GM23248 (cell line): ENCODE measurements around the gene LRRC7. TPM values are rescaled to one million over a fixed set of nuclear protein-coding genes. Genes with fewer than 3 reads are reported as not detected.
A peak's percentile ranks its signal among the peaks of the same experiment; 100 is the strongest.

Source experiments
- DNase-seq: peaks from one replicate; pipeline ENCODE4 v3.0.0-alpha.2; 2015
- H2AFZ ChIP-seq: fragments of 200-600 bp; sonication (generic); 2 replicates; pipeline ENCODE4 v1.6.1; 2016; ENCODE audit warnings: antibody characterized with exemption
- H3F3A ChIP-seq: fragments of 200-600 bp; sonication (generic); 2 replicates; pipeline ENCODE4 v1.6.1; 2016; ENCODE audit warnings: mild to moderate bottlenecking, antibody characterized with exemption, mixed run types; ENCODE audit not compliant: insufficient read depth
- H3K27ac ChIP-seq: fragments of 200-600 bp; sonication (generic); 2 replicates; pipeline ENCODE4 v1.5.1; 2016; ENCODE audit warnings: mild to moderate bottlenecking
- H3K27me3 ChIP-seq: fragments of 200-600 bp; sonication (generic); replicated peaks from 2 replicates; pipeline ENCODE4 v1.6.1; 2016; ENCODE audit warnings: mild to moderate bottlenecking; ENCODE audit not compliant: insufficient read depth
- H3K36me3 ChIP-seq: fragments of 200-600 bp; sonication (generic); 2 replicates; pipeline ENCODE4 v1.6.1; 2016; ENCODE audit warnings: low read depth, mild to moderate bottlenecking
- H3K4me1 ChIP-seq: fragments of 200-600 bp; sonication (generic); 2 replicates; pipeline ENCODE4 v1.6.1; 2016; ENCODE audit warnings: mild to moderate bottlenecking; ENCODE audit not compliant: insufficient read depth
- H3K4me2 ChIP-seq: fragments of 200-600 bp; sonication (generic); one replicate; pipeline ENCODE4 v1.6.1; 2016; ENCODE audit warnings: mild to moderate bottlenecking; ENCODE audit not compliant: unreplicated experiment
- H3K4me3 ChIP-seq: fragments of 200-600 bp; sonication (generic); 2 replicates; pipeline ENCODE4 v1.5.1; 2016; ENCODE audit warnings: mild to moderate bottlenecking
- H3K79me2 ChIP-seq: fragments of 200-600 bp; sonication (generic); 2 replicates; pipeline ENCODE4 v1.6.1; 2016; ENCODE audit warnings: mild to moderate bottlenecking; ENCODE audit not compliant: insufficient read depth
- H3K9ac ChIP-seq: fragments of 200-600 bp; sonication (generic); 2 replicates; pipeline ENCODE4 v1.6.1; 2016; ENCODE audit warnings: mild to moderate bottlenecking
- H3K9me2 ChIP-seq: fragments of 200-600 bp; sonication (generic); 2 replicates; pipeline ENCODE4 v1.6.1; 2016; ENCODE audit warnings: mixed run types, mild to moderate bottlenecking, moderate library complexity; ENCODE audit not compliant: insufficient read depth
- H3K9me3 ChIP-seq: fragments of 200-600 bp; sonication (generic); one replicate; pipeline ENCODE4 v1.6.1; 2017; ENCODE audit warnings: low read depth
- H4K20me1 ChIP-seq: fragments of 200-600 bp; sonication (generic); 2 replicates; pipeline ENCODE4 v1.6.0; 2016; ENCODE audit not compliant: insufficient read depth
- EZH2 ChIP-seq: fragments of 200-600 bp; sonication (generic); IDR thresholded peaks from 2 replicates; pipeline ENCODE4 v1.6.1; 2018; ENCODE audit warnings: antibody characterized with exemption, mild to moderate bottlenecking; ENCODE audit not compliant: insufficient read depth, poor library complexity, severe bottlenecking
- EZH2phosphoT487 ChIP-seq: fragments of 200-600 bp; sonication (generic); IDR thresholded peaks from 2 replicates; pipeline ENCODE4 v1.6.1; 2018; ENCODE audit warnings: antibody characterized with exemption, moderate library complexity, mild to moderate bottlenecking, low read depth; ENCODE audit not compliant: insufficient read depth
- WGBS, 2 experiments: methylation state at CpG; one replicate each; pipeline ENCODE4 v1.1.6; 2015 to 2017; ENCODE audit warnings: low lambda C conversion rate in 2 of 2, low coverage in 1 of 2; ENCODE audit errors: missing lambda C conversion rate in 2 of 2; 5-methylcytosine and 5-hydroxymethylcytosine counted together
- in situ Hi-C: fragments of 300-500 bp; cut with MboI; formaldehyde crosslinking; loops from 2 replicates; pipeline ENCODE4 v1.15.0; 2020
- polyA plus RNA-seq: library from polyadenylated mRNA; unstranded; fragments of >200 nt; fragmentation: Nextera tagmentation; extraction: Ambion mirVana; gene quantifications from 2 replicates; pipeline ENCODE4 v1.2.1, GENCODE V29; 2016
- total RNA-seq: library from RNA; depleted of rRNA; stranded (reverse); fragments of >200 nt; shearing (Covaris generic); gene quantifications from 2 replicates; pipeline ENCODE4 v1.2.3, GENCODE V29; 2014

The LRRC7 gene
- total and polyA plus RNA-seq, 2 experiments from 2014 or later = 0.29 TPM; not detected in 1

DNA sequence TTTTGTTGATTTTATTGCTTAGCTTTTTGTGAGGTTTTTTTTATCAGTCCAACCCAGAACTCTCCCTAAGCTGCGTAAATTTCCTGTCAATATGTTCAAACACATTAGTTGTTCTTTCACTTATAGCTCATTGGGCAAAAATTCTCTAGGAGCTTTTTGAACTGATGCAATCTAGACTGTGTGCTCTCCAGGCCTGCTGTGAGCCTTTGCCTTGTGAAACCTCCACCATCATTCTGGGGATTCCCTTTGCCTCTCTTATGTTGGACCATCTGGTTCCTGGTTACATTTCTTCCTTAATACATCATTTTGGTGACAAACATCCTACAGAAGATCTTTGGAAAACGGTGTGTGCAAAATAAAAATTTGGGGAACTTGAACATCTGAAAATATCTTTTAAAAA is 247.2 kb downstream of the LRRC7 start:
- Histone ChIP-seq H3F3A (no peaks in the 10 kb centered on the region), H3K27ac (no peak overlapping the region), H3K4me1 (no peaks in the 10 kb centered on the region), H3K9me2 (no peaks in the 10 kb centered on the region), H3K27me3 (no peaks in the 10 kb centered on the region), H4K20me1 (no peaks in the 10 kb centered on the region), H3K36me3 (no peaks in the 10 kb centered on the region), H3K4me2 (no peak overlapping the region), H3K79me2 (no peaks in the 10 kb centered on the region), H3K4me3 (no peak overlapping the region), H2AFZ (peak overlapping the region; percentile 8; the same call in 1 of the 2 replicates), H3K9me3 (no peaks in the 10 kb centered on the region), H3K9ac (no peak overlapping the region)
- DNase-seq = peak; percentile 37
- 38 to 44% methylated on average over 2 of the region's 2 CpGs for WGBS, 2 experiments
- TF ChIP-seq EZH2 (no peak), EZH2phosphoT487 (no peak)
- in situ Hi-C loops = no loop called here

DNA sequence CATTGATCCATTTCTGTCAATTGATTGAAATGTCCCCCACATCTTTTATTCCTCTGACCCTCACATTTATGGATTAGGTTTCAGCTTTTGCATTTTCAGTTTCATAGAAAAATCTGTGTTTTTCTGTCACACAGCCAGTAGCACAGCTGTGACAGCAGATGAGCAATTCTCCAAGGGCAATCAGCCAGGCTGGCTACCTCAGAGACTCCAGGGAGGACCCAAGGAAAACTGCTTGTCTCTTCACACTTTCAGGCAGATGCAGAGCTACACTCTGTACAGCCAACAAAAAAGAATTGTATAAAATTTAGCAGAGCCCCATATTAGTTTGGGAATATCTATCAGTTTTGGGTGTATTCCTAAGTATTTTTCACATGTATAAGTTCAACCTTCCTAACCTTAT is 257.2 kb downstream of the LRRC7 start:
- Histone ChIP-seq H3K9ac (no peak overlapping the region), H4K20me1 (no peaks in the 10 kb centered on the region), H3K4me1 (no peaks in the 10 kb centered on the region), H3K9me3 (no peaks in the 10 kb centered on the region), H3K4me3 (no peak overlapping the region), H3F3A (no peaks in the 10 kb centered on the region), H3K27ac (no peak overlapping the region), H3K27me3 (no peaks in the 10 kb centered on the region), H3K79me2 (no peaks in the 10 kb centered on the region), H2AFZ (no peak overlapping the region), H3K4me2 (no peak overlapping the region), H3K36me3 (no peaks in the 10 kb centered on the region), H3K9me2 (no peaks in the 10 kb centered on the region)
- peak; percentile 66 for DNase-seq
- TF ChIP-seq EZH2 (no peak), EZH2phosphoT487 (no peak)
- in situ Hi-C loops = no loop called here

DNA sequence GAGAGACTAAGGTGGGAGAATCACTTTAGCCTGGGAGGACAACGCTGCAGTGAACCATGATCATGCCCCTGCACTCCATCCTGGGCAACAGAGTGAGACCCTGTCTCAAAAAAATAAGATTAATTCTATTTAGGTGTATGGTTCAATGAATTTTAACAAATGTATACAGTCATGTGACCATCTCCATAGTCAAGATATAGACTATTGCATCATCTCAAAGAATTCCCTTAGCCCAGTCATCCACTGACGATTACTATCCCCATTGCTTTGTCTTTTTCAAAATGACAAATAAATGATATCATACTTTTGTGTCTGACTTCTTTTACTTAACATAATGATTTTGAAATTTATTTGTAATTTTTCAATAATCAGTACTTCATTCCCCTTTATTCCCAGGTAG is 260.0 kb downstream of the LRRC7 start:
- WGBS, 2 experiments = 87 to 96% methylated on average over 2 of the region's 2 CpGs
- Histone ChIP-seq H3K4me2 (no peak overlapping the region), H3K36me3 (no peaks in the 10 kb centered on the region), H3K4me3 (no peak overlapping the region), H3K27ac (no peak overlapping the region), H3K79me2 (no peaks in the 10 kb centered on the region), H3K9me2 (no peaks in the 10 kb centered on the region), H3F3A (no peaks in the 10 kb centered on the region), H3K4me1 (no peaks in the 10 kb centered on the region), H3K9me3 (no peaks in the 10 kb centered on the region), H2AFZ (no peak overlapping the region), H4K20me1 (no peaks in the 10 kb centered on the region), H3K27me3 (no peaks in the 10 kb centered on the region), H3K9ac (no peak overlapping the region)
- TF ChIP-seq EZH2 = no peak
- TF ChIP-seq EZH2phosphoT487 = no peak
- in situ Hi-C loops = no loop called here
- no peak for DNase-seq

DNA sequence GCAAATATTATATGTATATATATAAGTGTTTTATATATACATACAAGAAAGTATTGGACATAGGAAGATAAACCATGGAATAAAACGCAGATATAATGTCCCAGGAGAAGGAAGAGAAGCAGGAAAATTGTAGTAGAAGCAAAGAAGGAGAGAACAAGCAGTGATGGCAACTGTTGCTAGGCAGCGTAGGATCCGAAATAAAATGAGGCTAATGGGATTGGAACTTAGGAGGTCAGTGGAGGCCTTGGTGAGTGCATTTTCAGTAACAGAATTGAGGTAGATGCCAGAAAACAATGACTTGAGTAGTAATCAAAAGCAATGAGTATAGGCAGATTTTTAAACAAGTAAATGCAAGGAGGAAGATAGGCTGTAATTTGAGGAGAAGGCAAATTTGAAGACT is 265.8 kb downstream of the LRRC7 start:
- DNase-seq = no peak
- Histone ChIP-seq H3K4me3 (no peak overlapping the region), H3K9ac (no peak overlapping the region), H3K9me3 (no peaks in the 10 kb centered on the region), H4K20me1 (no peaks in the 10 kb centered on the region), H3K36me3 (no peaks in the 10 kb centered on the region), H3K4me1 (0 out of 2 replicates have a peak, but pooled peaks cover 13% of the 10 kb centered on the region), H3K4me2 (no peak overlapping the region), H3K9me2 (no peaks in the 10 kb centered on the region), H3K79me2 (no peaks in the 10 kb centered on the region), H3F3A (no peaks in the 10 kb centered on the region), H3K27me3 (no peaks in the 10 kb centered on the region), H3K27ac (no peak overlapping the region), H2AFZ (no peak overlapping the region)
- no peak for TF ChIP-seq EZH2phosphoT487
- in situ Hi-C loops = no loop called here
- WGBS, 2 experiments = 73 to 83% methylated on average over 3 of the region's 3 CpGs

DNA sequence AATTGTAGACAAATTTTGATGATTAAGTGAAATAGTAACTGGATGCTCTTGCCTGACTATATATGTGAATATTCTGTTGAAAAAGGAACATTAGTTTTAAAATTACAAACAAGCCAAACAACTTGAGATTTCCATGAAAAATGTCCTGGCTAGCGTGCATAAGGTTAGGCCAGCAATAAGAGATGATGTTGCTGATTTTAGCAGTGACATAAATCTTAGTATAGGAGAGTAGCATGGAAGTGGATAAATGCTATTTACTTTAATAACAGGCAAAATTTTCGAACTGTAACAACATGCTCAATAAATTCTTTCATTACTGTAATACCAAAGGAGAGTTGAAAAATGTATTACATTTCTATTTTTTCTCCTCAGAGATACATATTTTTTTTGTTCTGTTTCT is 266.6 kb downstream of the LRRC7 start:
- 0 out of 2 replicates have a peak, but pooled peaks cover 13% of the 10 kb centered on the region for H3K4me1 ChIP-seq
- WGBS, 2 experiments = 46 to 58% methylated on average over 2 of the region's 2 CpGs
- no peak for TF ChIP-seq EZH2phosphoT487
- TF ChIP-seq EZH2 = no peak
- H2AFZ ChIP-seq = peak overlapping the region; percentile 9; the same call in 1 of the 2 replicates
- no peak for DNase-seq
- no peak overlapping the region for H3K4me3 ChIP-seq
- in situ Hi-C loops = no loop called here
- H3K9me2 ChIP-seq = no peaks in the 10 kb centered on the region
- no peaks in the 10 kb centered on the region for H4K20me1 ChIP-seq
- H3K4me2 ChIP-seq = no peak overlapping the region
- no peak overlapping the region for H3K27ac ChIP-seq
- no peaks in the 10 kb centered on the region for H3K9me3 ChIP-seq
- H3K27me3 ChIP-seq = no peaks in the 10 kb centered on the region
- H3K9ac ChIP-seq = no peak overlapping the region
- H3K36me3 ChIP-seq = no peaks in the 10 kb centered on the region
- H3F3A ChIP-seq = no peaks in the 10 kb centered on the region
- H3K79me2 ChIP-seq = no peaks in the 10 kb centered on the region
